T follicular helper cell (primary cell): ENCODE results near the gene MAEA.

Experiments
- DNase-seq: peaks from one replicate; pipeline ENCODE4 v3.0.0-alpha.2; 2020; ENCODE audit warnings: low read depth

MAEA gene

GRCh38 chr4:1353186-1354055 is 63.7 kb downstream of the MAEA start:
- DNase-seq: no peak

GRCh38 chr4:1354136-1354982 is 64.7 kb downstream of the MAEA start:
- no peak for DNase-seq

GRCh38 chr4:1354983-1355275 is 65.2 kb downstream of the MAEA start:
- DNase-seq: no peak

GRCh38 chr4:1355378-1355777 is 65.7 kb downstream of the MAEA start:
- no peak for DNase-seq

GRCh38 chr4:1356181-1356998 is 66.7 kb downstream of the MAEA start:
- peak; percentile 27 for DNase-seq

GRCh38 chr4:1357356-1358248 is 67.9 kb downstream of the MAEA start:
- DNase-seq: no peak

- DNase-seq: no peak
Observed at GRCh38 chr4:1358421-1359143, 68.9 kb downstream of the MAEA start.

GRCh38 chr4:1359144-1359501 is 69.4 kb downstream of the MAEA start:
- DNase-seq: no peak

- DNase-seq: no peak
Observed at GRCh38 chr4:1359976-1360375, 70.3 kb downstream of the MAEA start.

- DNase-seq: no peak
Observed at GRCh38 chr4:1360423-1361283, 71.0 kb downstream of the MAEA start.

GRCh38 chr4:1361431-1361830 is 71.7 kb downstream of the MAEA start:
- DNase-seq: no peak

GRCh38 chr4:1362046-1362445 is 72.4 kb downstream of the MAEA start:
- DNase-seq: no peak

- no peak for DNase-seq
Observed at GRCh38 chr4:1362521-1362920, 72.8 kb downstream of the MAEA start.

GRCh38 chr4:1363513-1363912 is 73.8 kb downstream of the MAEA start:
- no peak for DNase-seq

GRCh38 chr4:1364217-1364616 is 74.5 kb downstream of the MAEA start:
- no peak for DNase-seq

GRCh38 chr4:1364748-1365147 is 75.1 kb downstream of the MAEA start:
- DNase-seq: no peak

GRCh38 chr4:1365271-1366178 is 75.8 kb downstream of the MAEA start:
- DNase-seq: no peak

- no peak for DNase-seq
Observed at GRCh38 chr4:1366371-1367229, 76.9 kb downstream of the MAEA start.
